Purkinje cell (primary cell): ENCODE data around the gene GLRA1. TPM values are rescaled to one million over a fixed set of nuclear protein-coding genes. Genes with fewer than 3 reads are reported as not detected.

ENCODE experiments used
- polyA plus RNA-seq: library from polyadenylated mRNA; unstranded; fragments of >200 nt; fragmentation: Nextera tagmentation; gene quantifications from 2 replicates; pipeline ENCODE4 v1.2.1, GENCODE V29; 2014

Gene GLRA1
- polyA plus RNA-seq, result 0.35 TPM in 1 of 2 replicates, not detected in the other

GRCh38 chr5:151924564-151925301 lies at the start of gene GLRA1:
GLRA1 (minus strand) TSS chr5:151924851; CDS start chr5:151924549, 302 bp downstream.

Other genes starting within 250 kb of the GLRA1 start
- gene SPARC, start 237.9 kb downstream of the GLRA1 start, polyA plus RNA-seq, result 35.7 and 37.1 TPM in 2 replicates
- gene ATOX1, start 166.2 kb downstream of the GLRA1 start, polyA plus RNA-seq, result 348 and 419 TPM in 2 replicates
- gene G3BP1, start 152.9 kb downstream of the GLRA1 start, polyA plus RNA-seq, result 31.8 and 40.6 TPM in 2 replicates